Osteocyte (in vitro differentiated cells): Measurements from ENCODE around the gene WAS. TPM values are rescaled to one million over a fixed set of nuclear protein-coding genes. Genes with fewer than 3 reads are reported as not detected.

Experiments used
- DNase-seq: peaks from one replicate; pipeline ENCODE4 v3.0.0; 2021; ENCODE audit warnings: mixed read lengths; ENCODE audit not compliant: unreplicated experiment; ENCODE audit errors: extremely low spot score
- H3K27ac Mint-ChIP-seq: one replicate; pipeline ENCODE4 v1.8.0; 2021; ENCODE audit warnings: mild to moderate bottlenecking, mixed read lengths; ENCODE audit not compliant: unreplicated experiment
- H3K27me3 Mint-ChIP-seq: one replicate; pipeline ENCODE4 v1.8.0; 2021; ENCODE audit warnings: mixed read lengths; ENCODE audit not compliant: unreplicated experiment
- H3K36me3 Mint-ChIP-seq: one replicate; pipeline ENCODE4 v1.8.0; 2021; ENCODE audit warnings: mixed read lengths; ENCODE audit not compliant: unreplicated experiment
- H3K4me1 Mint-ChIP-seq: one replicate; pipeline ENCODE4 v1.8.0; 2021; ENCODE audit warnings: mixed read lengths; ENCODE audit not compliant: unreplicated experiment
- H3K4me3 Mint-ChIP-seq: one replicate; pipeline ENCODE4 v1.8.0; 2021; ENCODE audit warnings: mild to moderate bottlenecking, moderate library complexity, mixed read lengths; ENCODE audit not compliant: unreplicated experiment
- H3K9me3 Mint-ChIP-seq: one replicate; pipeline ENCODE4 v1.8.0; 2021; ENCODE audit warnings: mixed read lengths; ENCODE audit not compliant: unreplicated experiment
- CTCF ChIP-seq: fragments of 200-600 bp; sonication (generic); IDR thresholded peaks from 2 replicates; pipeline ENCODE4 v1.5.0; 2021; ENCODE audit warnings: antibody characterized with exemption, mild to moderate bottlenecking, moderate library complexity
- total RNA-seq: library from RNA; stranded (reverse); gene quantifications from 2 replicates; pipeline ENCODE4 v1.2.1, GENCODE V29; 2021

The WAS gene
- total RNA-seq, 1 donor from 2014 or later = 0.19 TPM

- H3K27ac Mint-ChIP-seq = no peak overlapping the region
- peaks cover 14% of the 10 kb centered on the region for H3K4me1 Mint-ChIP-seq
- no peaks in the 10 kb centered on the region for H3K27me3 Mint-ChIP-seq
- H3K36me3 Mint-ChIP-seq = peaks cover 2% of the 10 kb centered on the region
- no peak for TF ChIP-seq CTCF
- no peak overlapping the region for H3K4me3 Mint-ChIP-seq
- no peaks in the 10 kb centered on the region for H3K9me3 Mint-ChIP-seq
- DNase-seq = no peak
Measured at GRCh38 chrX:48700246-48700645, 16.6 kb downstream of the WAS start.

- no peak for DNase-seq
- Mint-ChIP-seq H3K9me3 (no peaks in the 10 kb centered on the region), H3K4me3 (no peak overlapping the region), H3K36me3 (peaks cover 2% of the 10 kb centered on the region), H3K4me1 (peaks cover 8% of the 10 kb centered on the region), H3K27me3 (no peaks in the 10 kb centered on the region), H3K27ac (no peak overlapping the region)
- TF ChIP-seq CTCF = no peak
Measured at GRCh38 chrX:48700951-48701653, 17.5 kb downstream of the WAS start.

GRCh38 chrX:48702032-48702431 is 18.4 kb downstream of the WAS start:
- H3K36me3 Mint-ChIP-seq = peaks cover 2% of the 10 kb centered on the region
- DNase-seq = no peak
- H3K9me3 Mint-ChIP-seq = no peaks in the 10 kb centered on the region
- H3K27ac Mint-ChIP-seq = no peak overlapping the region
- no peak for TF ChIP-seq CTCF
- H3K27me3 Mint-ChIP-seq = no peaks in the 10 kb centered on the region
- H3K4me3 Mint-ChIP-seq = no peak overlapping the region
- peaks cover 8% of the 10 kb centered on the region for H3K4me1 Mint-ChIP-seq

GRCh38 chrX:48702716-48703115 is 19.1 kb downstream of the WAS start:
- no peaks in the 10 kb centered on the region for H3K9me3 Mint-ChIP-seq

GRCh38 chrX:48703228-48703627 is 19.6 kb downstream of the WAS start:
- Mint-ChIP-seq H3K9me3 (no peaks in the 10 kb centered on the region), H3K36me3 (peaks cover 2% of the 10 kb centered on the region), H3K4me1 (no peaks in the 10 kb centered on the region), H3K27me3 (no peaks in the 10 kb centered on the region), H3K27ac (no peak overlapping the region), H3K4me3 (no peak overlapping the region)
- DNase-seq = no peak
- TF ChIP-seq CTCF = no peak

More at GRCh38 chrX:48702716-48703115, 19.1 kb downstream of the WAS start:
- DNase-seq = no peak
- H3K36me3 Mint-ChIP-seq = peaks cover 2% of the 10 kb centered on the region
- H3K4me3 Mint-ChIP-seq = no peak overlapping the region
- no peak overlapping the region for H3K27ac Mint-ChIP-seq
- TF ChIP-seq CTCF = no peak
- H3K27me3 Mint-ChIP-seq = no peaks in the 10 kb centered on the region
- peaks cover 1% of the 10 kb centered on the region for H3K4me1 Mint-ChIP-seq
